Measurements from ENCODE around the gene NSMCE1. TPM values are rescaled to one million over a fixed set of nuclear protein-coding genes. Genes with fewer than 3 reads are reported as not detected.

NSMCE1 gene
- total RNA-seq, 1 experiment from 2014 or later, result 45.7 TPM

DNA sequence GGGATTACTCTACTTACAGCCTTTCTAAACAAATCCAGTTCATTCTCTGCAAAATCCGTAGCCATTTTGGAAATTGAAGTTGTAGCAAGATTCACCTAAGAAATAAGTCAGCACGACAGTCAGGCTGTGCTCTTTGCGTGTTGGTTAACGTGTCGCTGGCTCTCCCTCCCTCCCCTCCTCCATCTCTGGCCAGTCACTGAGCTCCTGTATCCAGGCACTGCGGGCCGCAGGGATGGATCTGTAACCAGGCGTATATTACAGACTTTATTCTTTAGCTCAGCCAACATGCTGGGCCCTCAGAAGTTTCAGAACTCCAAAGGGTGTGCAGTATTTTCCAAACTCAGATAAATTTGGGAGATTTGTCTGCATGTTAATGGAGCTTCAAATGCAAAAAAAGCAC lies 34.4 kb downstream of the NSMCE1 start:
- intact Hi-C loops (cut with micrococcal nuclease; ENCODE audit: unreplicated experiment), result loop anchor here (1.0 kb wide), 1 partner anchor 134 kb away; no protein-coding TSS in a partner anchor
- Histone ChIP-seq H3K4me3 (ENCODE audit: low read depth, low read length, poor library complexity, severe bottlenecking) (no peak overlapping the region), H3K36me3 (ENCODE audit: insufficient read depth, low read length, poor library complexity, severe bottlenecking) (no peaks in the 10 kb centered on the region), H3K9me3 (ENCODE audit: low read depth, low read length, poor library complexity, severe bottlenecking) (no peaks in the 10 kb centered on the region), H3K27me3 (replicated peaks; ENCODE audit: insufficient read depth, low read depth, low read length, poor library complexity) (no peaks in the 10 kb centered on the region), H3K4me1 (ENCODE audit: insufficient read depth, low read length, poor library complexity, severe bottlenecking) (peaks cover 21% of the 10 kb centered on the region), H3K27ac (ENCODE audit: low read depth, low read length, poor library complexity, severe bottlenecking) (no peak overlapping the region)
- TF ChIP-seq EZH2 (IDR thresholded peaks at IDR 0.05; ENCODE audit: borderline replicate concordance, low read depth, low read length, poor library complexity, severe bottlenecking), result no peak
- TF ChIP-seq, protein P1, sequence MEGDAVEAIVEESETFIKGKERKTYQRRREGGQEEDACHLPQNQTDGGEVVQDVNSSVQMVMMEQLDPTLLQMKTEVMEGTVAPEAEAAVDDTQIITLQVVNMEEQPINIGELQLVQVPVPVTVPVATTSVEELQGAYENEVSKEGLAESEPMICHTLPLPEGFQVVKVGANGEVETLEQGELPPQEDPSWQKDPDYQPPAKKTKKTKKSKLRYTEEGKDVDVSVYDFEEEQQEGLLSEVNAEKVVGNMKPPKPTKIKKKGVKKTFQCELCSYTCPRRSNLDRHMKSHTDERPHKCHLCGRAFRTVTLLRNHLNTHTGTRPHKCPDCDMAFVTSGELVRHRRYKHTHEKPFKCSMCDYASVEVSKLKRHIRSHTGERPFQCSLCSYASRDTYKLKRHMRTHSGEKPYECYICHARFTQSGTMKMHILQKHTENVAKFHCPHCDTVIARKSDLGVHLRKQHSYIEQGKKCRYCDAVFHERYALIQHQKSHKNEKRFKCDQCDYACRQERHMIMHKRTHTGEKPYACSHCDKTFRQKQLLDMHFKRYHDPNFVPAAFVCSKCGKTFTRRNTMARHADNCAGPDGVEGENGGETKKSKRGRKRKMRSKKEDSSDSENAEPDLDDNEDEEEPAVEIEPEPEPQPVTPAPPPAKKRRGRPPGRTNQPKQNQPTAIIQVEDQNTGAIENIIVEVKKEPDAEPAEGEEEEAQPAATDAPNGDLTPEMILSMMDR (conservative IDR thresholded peaks at IDR 0.05; ENCODE audit: low read depth, low read length), result no peak
- CTCF ChIA-PET, result interaction anchor here (2.0 to 2.2 kb wide), 2 partner anchors 133 to 141 kb away, joined by 9 to 39 read pairs; no protein-coding TSS in a partner anchor
- POLR2A ChIA-PET (ENCODE audit: low non-redundant PET), result no interaction called here
- BruUV-seq (replicated peaks), result no TSS peak
- no peak for DNase-seq (ENCODE audit: low spot score)

DNA sequence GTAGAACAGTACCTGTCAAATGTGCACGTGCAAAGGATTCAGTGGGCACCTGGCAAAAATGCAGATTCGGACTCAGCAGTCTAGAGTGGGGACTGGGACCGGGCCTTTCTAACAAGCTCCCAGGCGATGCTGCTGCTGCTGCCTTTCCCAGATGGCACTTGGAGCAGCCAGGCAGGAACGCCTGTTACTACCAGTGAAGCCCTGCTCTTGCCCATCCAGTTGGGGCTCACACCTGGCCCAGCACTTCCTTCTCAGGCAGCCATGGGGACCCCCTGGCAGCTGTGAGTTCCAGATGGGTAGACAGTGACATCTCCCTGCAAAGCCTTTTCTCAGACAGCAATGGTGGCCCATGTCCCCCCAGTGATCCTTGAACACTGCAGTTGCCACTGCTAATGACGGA lies 34.8 kb downstream of the NSMCE1 start:
- H3K4me3 ChIP-seq (ENCODE audit: low read depth, low read length, poor library complexity, severe bottlenecking), result no peak overlapping the region
- TF ChIP-seq, protein P1 (conservative IDR thresholded peaks at IDR 0.05; ENCODE audit: low read depth, low read length), result no peak
- no peak for TF ChIP-seq EZH2 (IDR thresholded peaks at IDR 0.05; ENCODE audit: borderline replicate concordance, low read depth, low read length, poor library complexity, severe bottlenecking)
- H3K27ac ChIP-seq (ENCODE audit: low read depth, low read length, poor library complexity, severe bottlenecking), result no peak overlapping the region
- CTCF ChIA-PET, result interaction anchor here (2.0 to 2.2 kb wide), 2 partner anchors 134 to 142 kb away, joined by 9 to 39 read pairs; no protein-coding TSS in a partner anchor
- H3K36me3 ChIP-seq (ENCODE audit: insufficient read depth, low read length, poor library complexity, severe bottlenecking), result no peaks in the 10 kb centered on the region
- H3K4me1 ChIP-seq (ENCODE audit: insufficient read depth, low read length, poor library complexity, severe bottlenecking), result peaks cover 21% of the 10 kb centered on the region
- POLR2A ChIA-PET (ENCODE audit: low non-redundant PET), result no interaction called here
- DNase-seq (ENCODE audit: low spot score), result no peak
- no peaks in the 10 kb centered on the region for H3K9me3 ChIP-seq (ENCODE audit: low read depth, low read length, poor library complexity, severe bottlenecking)
- no TSS peak for BruUV-seq (replicated peaks)
- no peaks in the 10 kb centered on the region for H3K27me3 ChIP-seq (replicated peaks; ENCODE audit: insufficient read depth, low read depth, low read length, poor library complexity)
- intact Hi-C loops (cut with micrococcal nuclease; ENCODE audit: unreplicated experiment), result loop anchor here (1.0 kb wide), 1 partner anchor 135 kb away; no protein-coding TSS in a partner anchor

DNA sequence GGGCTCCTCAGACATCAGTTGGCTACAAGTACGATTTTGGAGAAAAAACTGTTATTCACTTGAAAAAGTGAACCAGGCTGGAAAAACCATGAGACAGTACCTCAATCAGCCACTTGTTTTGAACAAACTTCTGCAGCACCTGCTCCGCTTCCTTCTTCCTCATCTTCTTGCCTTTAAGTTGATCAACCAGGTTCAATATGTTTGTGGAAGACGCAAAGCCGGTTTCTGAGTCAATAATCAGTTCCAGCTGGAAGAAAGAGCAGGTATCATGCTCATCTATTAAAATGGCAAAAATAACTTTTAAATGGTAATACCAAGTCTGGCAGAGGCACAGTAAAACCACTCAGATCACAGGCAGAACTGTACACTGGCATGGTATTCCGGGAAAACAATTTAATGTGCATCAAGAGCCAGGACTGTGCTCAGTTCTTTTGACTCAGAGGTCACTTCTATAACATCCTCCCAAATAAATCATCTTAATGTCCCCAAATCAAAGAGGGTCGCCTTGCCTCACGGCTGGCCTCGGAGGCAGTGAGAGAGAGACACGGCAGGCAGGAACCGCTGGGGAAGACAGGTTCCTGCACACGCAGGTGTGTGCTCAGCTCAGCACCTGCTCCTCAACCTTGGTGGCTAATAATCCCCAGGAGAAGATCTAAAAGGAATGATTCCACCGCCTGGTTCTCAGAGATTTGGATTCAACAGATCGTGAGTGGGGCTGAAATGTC lies 35.5 kb downstream of the NSMCE1 start:
- ChIA-PET CTCF (no interaction called here), POLR2A (ENCODE audit: low non-redundant PET) (no interaction called here)
- Histone ChIP-seq H3K4me1 (ENCODE audit: insufficient read depth, low read length, poor library complexity, severe bottlenecking) (peaks cover 21% of the 10 kb centered on the region), H3K36me3 (ENCODE audit: insufficient read depth, low read length, poor library complexity, severe bottlenecking) (no peaks in the 10 kb centered on the region), H3K4me3 (ENCODE audit: low read depth, low read length, poor library complexity, severe bottlenecking) (no peak overlapping the region), H3K9me3 (ENCODE audit: low read depth, low read length, poor library complexity, severe bottlenecking) (no peaks in the 10 kb centered on the region), H3K27ac (ENCODE audit: low read depth, low read length, poor library complexity, severe bottlenecking) (no peak overlapping the region), H3K27me3 (replicated peaks; ENCODE audit: insufficient read depth, low read depth, low read length, poor library complexity) (no peaks in the 10 kb centered on the region)
- intact Hi-C loops (cut with micrococcal nuclease; ENCODE audit: unreplicated experiment), result no loop called here
- no TSS peak for BruUV-seq (replicated peaks)
- DNase-seq (ENCODE audit: low spot score), result no peak
- TF ChIP-seq, protein P1 (conservative IDR thresholded peaks at IDR 0.05; ENCODE audit: low read depth, low read length), result no peak
- no peak for TF ChIP-seq EZH2 (IDR thresholded peaks at IDR 0.05; ENCODE audit: borderline replicate concordance, low read depth, low read length, poor library complexity, severe bottlenecking)

Measured in A673 (cell line).